ENCODE results near the gene MAOB.

Gene MAOB

DNA sequence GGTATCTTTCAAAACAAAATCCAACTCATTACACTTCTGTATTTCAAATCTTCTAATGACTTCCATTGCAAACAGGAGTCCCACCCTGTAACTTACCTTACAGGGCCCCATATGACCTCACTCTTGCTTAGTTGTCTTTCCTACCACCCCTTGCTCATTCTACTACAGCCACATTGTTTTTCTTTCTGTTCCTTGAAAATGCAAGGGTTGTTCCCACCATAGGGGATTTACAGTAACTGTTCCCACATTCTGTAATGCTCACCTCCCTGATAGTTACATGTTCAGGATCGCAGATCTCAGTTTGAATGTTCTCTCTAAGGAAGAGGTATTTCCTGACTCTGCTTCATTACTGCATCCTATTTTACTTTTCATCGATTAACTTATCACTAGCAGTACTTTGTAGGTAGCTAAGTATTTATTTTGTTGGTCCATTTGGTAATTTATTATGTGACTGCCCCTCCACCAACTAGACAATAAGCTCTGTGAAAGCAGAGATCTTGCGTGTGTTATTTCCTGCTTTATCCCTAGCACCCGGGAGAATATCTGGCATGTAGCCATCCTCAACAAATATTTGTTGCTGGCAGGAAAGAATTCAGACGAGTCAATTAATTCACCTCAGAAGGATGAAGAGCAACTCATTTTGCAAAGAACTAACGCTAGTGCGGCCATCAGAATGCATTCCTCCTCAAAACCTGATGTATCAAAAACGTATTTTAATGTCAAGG is 21.4 kb downstream of the MAOB start:
- no peak for DNase-seq

DNA sequence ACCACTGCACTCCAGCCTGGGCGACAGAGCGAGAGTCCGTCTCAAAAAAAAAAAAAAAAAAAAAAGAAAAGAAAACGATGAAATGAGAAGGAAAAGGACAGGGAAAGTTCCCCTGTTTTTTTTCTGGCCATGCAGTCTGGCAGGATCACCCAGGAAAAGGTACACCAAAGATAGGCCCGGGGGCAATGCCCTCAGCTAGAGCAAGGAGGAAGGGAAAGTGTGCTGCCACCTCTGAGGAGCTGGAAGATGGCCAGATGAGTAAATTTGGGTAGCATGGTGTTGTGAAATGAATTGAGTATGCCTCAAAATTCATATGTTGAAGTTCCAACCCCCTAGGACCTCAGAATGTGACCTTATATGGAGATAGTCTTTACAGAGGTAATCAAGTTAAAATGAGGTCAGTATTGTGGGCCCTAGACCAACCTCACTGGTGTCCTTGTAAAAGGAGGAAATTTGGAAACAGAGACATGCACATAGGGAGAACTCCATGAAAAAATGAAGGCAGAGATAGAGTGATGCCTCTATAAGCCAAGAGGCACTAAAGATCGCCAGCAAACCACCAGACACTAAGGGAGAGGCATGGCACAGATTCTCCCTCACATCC is 28.9 kb downstream of the MAOB start:
- no peak for DNase-seq

DNA sequence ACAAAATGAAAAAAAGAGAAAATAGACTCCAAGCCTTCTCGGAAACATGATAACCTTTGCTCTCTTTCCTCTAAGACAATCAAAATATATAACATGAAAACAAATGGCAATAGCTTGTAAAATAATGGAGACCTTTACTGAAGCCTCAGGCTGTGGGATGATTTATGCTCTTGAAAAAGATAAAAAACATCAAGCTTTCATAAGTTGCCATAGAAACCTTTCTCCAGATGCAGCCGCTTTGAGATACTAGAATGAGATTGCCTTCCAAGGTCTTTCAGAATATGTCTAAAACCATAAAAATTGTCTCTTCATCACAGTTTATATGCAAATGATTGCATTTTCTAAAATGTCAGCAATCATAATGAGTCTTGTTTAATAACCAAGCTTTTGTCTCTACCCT is 31.6 kb downstream of the MAOB start:
- DNase-seq, result no peak

DNA sequence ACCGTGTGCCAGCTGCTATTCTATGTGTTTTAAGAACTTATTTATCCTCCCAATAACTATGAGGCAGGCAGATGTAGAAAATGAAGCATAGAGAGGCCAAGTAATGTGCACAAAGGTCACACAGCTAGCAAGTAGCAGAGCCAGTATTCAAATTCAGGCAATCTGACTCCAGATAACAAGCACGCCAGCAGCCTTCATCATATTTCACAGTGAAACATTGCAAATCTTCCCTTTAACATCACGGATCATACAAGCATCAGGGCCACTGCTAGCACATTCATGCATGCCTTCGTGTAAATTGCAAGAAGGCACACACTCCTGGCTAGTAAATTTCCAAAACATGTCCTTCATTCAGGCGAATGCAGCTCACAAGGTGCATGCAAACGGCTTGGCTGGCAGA is 33.1 kb downstream of the MAOB start:
- no peak for DNase-seq

DNA sequence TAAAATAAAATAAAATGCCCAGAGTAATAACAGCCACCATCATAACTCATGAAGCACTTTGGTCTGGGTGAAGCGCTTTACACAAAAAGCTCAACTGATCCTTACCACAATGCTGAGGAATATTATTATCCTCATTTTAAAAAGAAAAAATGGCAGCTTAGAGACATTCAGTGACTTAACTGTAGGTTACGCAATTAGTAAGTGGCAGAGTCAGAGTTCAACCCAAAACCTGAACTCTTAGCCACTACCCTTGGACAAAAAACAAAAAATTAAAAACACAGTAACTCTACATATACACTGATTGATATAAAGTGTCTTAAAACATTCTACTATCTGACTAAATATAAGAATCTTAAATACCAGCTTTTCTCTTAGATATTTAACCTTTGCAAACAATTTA is 34.9 kb downstream of the MAOB start:
- no peak for DNase-seq

DNA sequence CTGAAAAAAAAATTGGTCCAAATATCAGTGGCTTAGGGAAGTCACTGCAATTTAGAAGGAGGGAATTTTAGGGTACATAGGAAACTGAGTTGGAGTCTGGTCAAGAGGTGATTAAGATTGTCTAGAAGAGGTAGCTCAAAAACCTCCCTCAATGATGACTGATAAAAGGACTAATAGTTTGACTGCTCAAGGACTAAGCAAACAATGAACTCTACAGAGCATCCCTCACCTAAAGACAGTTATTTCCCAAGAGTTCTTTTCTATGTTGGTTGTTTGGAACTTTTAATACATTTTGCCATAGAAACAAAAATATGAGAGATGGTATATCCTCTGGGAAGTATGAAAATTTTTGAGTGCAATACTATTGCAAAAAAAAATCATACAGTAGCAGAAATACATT is 35.7 kb downstream of the MAOB start:
- no peak for DNase-seq

DNA sequence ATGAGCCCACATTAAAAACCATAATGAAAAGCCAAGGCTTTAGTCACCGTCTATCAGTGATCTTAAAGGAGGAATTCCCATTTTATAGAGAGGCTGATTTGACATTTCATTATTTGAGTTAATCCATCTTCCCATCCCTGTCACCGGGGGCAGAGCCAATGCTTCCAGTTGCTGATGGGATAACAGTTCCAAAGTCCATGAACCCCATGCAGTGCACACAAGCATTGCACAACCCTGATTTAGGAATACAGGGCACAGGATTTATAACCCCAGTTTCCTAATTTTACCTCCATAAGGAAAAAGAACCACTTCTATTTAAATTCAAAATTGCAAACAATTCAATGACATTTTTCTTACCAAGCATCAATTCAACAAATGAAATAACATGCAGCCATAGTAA is 36.5 kb downstream of the MAOB start:
- DNase-seq, result no peak

DNA sequence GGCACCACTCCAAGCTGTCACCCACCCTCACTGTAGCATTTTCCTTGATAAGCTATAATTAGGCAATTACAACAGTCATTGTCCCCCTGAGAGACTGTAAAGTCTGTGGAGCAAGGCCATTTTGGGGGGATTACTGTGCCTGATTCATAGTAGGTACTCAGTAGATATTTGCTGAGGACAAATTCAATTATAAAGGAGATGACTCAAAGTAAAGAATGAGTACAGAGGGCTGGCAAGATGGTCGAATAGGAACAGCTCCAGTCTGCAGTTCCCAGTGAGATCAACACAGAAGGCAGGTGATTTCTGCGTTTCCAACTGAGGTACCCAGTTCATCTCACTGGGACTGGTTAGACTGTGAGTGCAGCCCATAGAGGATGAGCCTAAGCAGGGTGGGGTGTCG is 42.0 kb downstream of the MAOB start:
- DNase-seq, result no peak

DNA sequence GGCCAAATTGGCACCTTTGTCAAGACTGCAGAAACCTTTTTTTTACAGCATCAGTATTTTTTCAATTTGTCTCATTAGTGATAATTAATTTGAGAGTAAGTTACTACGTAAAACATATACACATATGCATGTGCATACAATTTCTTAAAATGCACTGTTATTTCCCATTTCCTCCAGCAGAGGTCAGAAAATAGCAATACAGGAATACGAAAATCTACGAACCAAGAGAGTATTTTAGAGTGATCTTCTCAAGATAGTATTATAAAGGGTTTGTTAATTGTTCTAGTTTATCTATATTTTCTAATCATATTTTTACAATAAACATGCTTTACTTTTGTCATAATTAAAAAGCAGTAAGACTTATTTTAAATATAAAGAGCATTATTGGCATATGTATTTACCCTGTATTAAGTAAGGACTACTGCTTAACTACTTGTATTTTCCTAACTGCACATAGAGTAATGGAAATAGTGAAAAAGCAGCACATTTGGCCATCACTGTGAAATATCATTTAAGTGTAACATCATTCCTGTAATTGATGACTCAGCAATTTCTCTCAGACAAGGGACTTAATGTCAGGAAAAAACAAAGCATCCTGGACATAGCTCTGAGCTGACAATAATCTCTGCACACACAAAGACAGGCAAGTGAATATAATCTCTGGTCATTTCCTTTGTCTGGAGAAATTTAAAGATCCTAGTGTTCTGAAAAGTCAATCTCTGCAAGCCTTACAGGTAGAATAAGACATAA is 45.6 kb downstream of the MAOB start:
- peak in 1 of 2 experiments; percentile 7 for DNase-seq

DNA sequence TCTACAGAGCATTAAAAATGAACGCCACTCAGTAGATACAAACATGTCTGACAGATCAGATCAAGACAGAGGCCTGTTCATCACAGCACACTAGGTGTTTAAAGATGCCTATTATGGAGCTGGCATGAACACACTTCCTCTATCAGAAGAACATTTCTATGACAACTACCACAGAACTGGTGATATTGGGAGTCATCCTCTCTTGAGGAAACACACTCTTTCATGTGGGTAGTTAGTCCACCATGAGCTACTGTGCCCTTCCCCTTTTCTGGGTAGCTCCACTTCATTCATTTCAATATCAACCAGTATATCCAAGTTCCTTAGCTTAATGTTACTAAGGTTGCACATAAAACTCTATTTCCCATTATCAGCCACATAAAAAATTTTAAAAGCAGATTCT is 46.7 kb downstream of the MAOB start:
- DNase-seq, result no peak

DNA sequence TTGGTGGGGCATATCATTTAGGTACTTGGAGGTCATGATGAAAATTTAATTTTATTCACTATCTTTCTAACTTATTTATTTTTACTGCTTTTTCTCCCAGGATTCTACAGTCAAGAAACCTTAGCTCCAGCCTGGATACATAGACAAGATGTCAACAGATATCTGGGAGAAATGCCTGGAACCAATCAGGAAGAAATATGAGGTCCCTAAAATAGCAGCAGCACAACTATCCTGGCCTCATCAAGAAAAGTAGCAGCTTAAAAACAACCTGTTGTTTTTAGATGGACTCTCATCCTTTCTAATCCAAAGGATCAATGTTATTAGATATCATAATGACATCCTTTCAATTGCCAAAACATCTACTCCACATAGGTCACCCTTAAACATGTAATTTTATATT is 54.5 kb downstream of the MAOB start:
- no peak for DNase-seq

DNA sequence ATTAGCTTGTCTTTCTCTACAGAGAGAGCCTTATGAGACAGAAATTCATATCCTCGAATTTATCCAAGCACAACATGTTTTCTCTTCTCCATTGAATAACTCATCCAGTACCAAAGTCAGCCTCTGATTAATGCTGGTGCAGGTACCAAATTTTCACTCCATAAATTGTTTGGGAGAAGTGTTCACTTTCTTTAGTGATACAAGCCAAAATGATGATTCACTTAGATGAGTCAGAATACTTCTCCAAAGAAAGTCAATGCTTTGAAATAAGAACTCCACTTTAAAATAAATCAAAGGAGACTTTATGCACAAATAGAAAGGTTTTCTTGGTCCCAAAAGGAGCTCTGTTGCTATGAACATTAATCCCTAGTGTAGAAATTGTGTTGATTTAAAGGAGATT is 60.2 kb downstream of the MAOB start:
- DNase-seq, result no peak

DNA sequence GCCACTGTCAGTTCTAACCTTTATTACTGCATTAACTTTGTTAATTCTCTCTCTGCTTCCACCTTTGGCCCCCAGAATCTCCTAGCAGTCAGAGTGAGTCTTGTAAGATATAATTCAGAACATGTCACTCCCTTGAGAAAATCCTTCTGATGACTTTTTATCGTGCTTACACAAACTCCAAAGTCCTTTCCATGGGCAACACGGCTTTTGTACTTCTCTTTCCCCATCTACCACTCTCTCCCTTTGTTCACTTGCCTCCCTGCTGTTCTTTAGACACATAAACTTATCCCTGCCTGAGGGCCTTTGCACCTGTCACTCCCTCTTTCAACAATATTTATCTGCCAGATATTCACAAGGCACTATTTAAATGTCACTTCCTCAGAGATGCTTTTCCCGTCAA is 64.8 kb downstream of the MAOB start:
- no peak for DNase-seq

DNA sequence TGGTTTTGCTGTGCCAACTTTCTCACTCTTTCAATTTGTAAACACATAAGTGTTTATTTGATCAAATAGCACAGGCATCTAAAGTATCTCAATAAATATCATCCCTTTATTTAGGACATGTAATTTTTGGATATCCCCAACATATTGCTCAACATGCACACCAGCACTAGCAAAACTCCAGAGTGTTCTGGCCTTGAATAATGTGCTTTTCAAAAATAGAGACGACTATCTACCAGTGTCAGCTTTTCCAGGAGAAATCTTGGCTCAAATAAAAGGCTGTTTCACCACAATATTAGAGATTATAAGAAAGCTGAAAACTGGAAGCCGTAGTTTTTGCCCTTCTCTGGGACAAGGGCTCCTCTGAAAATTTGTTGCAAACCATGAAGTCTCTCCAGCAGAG is 67.0 kb downstream of the MAOB start:
- DNase-seq, result no peak

DNA sequence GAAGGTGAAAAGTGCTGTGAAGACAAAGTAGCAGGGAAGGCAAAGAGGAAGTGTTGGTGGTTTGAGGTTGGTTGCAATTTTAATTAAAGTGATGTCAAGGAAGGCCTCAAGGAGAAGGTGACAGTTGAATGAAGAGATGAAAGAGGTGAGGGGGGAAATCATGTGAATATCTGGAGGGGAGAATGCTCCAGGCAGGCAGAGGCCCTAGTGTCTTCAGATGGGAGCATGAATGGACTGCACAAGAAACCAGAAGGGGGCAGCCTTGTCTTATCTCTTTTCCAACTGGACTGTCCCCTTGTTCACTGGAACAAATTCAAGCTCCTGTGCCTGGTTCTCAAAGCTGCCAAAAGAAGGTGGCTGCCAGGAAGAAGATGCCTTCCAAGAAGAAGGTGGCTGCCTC is 68.4 kb downstream of the MAOB start:
- peak in 1 of 2 experiments; percentile 1 for DNase-seq

DNA sequence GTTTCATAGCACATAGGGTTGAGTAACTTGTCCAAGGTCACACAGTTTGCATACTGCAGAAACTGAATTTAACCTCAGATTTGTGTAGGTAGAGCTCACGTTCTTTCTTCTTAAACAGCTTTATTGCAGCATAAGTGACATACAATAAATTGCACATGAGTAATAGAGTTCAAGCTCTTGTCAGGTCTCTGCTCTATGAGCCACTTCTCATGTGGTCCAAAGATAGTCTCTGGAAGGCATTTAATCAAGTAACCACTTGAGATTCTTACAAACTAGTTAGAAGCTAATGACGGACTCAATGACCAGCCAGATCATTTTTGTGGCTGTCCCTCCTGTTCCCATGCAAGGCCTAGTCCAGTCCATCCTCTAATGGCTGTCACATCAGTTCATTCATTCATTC is 68.9 kb downstream of the MAOB start:
- no peak for DNase-seq

DNA sequence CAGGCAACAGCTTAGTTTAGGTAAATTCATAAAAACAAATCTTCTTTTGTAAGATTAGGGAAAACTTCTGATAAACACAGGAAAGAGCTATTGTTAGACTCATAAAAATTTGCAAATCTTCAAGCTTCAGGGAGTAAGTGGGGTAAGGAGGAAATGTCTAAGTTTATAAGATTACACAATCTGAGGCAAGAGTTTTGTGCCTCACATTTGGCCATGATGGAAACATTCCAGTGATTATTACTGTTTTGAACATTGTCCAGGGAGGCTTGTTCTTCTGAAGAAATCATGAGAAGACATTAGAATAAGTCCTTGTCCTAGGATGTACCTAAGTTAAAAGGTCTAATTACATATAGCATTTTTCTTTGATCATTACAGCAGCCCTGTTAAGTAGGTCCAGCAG is 72.8 kb downstream of the MAOB start:
- no peak for DNase-seq

DNA sequence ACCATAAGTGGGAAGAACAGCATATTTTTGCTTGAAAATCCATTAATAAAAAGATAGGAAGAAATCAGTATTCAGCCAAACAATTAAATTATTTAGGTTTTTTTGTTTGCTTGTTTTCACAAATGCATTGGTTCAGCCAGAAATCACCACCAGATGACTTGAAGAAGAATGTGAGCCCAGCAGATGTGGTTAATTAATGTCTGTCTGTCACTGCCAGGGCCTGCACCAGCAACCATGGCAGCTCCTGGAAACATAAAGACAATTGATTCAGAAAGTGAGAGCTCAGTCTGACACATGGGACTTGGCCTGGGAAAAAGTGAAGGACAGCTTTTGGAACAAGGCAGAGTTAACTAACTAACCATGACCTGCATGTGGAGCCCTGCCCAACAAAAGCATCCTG is 74.0 kb downstream of the MAOB start:
- DNase-seq, result no peak

DNA sequence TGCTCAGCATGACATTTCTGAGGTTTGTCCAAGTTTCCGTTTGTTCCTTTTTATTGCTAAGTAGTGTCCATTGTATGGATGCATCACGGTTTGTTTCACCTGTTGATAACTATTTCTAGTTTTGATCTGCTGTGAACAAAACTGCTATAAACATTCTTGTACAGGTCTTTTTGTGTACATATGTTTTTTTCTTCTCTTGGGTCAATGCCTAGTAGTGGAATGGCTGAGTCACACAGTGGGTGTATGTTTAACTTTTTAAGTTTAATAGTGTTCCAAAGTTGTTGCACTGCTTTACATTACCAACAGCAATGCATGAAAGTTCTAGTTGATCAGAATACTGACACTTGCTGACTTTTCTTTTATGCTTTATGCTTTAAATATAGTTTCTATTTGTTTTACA is 76.7 kb downstream of the MAOB start:
- no peak for DNase-seq

DNA sequence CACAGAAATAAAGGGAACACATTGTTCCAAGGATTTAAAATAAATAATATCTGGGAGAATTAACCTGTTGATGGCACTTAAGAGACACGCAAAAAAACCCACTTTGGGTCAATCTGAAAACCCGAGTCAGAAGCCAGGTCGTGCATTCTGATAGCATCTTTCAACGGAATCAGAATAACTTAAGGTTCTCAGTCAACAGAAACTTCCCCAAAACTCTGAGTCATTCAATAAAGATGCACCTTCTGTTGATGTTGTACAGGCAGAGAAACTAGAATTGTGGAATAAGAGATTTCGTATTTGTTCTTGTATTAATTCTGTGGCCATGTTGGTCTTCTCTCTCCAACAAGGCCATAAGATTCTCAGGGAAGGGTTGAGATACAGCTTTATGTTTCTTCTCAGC is 78.2 kb downstream of the MAOB start:
- no peak for DNase-seq

DNA sequence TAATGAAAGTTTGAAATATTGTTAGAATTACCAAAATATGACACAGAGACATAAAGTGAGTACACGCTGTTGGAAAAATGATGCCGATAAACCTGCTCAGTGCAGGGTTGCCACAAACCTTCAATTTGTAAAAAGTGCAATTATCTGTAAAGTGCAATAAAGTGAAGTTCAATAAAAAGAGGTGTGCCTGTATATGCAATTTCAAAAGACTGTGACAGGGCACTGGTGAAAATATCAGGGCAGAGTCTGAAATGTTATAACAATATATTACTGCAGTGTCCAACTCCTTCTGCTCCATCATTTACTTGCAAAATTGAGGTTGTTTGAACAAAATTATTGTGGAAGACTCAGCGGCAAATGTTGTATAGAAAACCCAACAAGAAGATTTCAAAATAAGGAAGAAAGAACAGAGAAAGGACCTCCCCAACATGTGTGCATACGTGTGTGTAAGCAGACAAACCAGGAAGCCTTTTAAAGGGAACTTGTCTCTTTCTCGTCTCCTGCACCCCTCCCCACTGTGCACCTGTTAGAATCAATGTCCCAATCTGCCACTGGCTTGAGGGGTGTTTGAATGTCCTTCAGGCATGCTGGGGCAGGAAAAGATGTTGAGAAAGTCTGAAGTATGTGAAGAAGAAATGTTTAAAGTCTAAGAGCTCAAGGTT is 96.2 kb downstream of the MAOB start:
- DNase-seq, result no peak

DNA sequence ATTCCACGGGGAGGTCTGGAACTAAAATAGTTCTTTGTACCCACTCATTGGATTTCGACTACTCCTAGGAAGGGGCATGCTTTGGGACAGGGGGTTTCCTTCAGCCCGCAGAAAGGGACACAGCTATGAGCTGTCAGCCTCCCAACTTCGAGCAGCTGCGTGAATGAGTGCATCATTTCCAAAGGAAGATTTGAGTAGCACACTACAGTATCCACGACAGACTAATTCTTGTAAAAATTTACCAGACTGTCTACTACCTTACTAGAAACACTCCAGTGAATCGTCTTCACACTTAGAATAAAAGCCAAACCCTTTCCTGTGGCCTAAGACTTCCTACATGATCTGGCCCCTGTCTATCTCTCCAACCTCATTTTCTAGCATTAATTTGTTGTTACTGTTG is 124.2 kb downstream of the MAOB start:
- DNase-seq, result no peak

DNA sequence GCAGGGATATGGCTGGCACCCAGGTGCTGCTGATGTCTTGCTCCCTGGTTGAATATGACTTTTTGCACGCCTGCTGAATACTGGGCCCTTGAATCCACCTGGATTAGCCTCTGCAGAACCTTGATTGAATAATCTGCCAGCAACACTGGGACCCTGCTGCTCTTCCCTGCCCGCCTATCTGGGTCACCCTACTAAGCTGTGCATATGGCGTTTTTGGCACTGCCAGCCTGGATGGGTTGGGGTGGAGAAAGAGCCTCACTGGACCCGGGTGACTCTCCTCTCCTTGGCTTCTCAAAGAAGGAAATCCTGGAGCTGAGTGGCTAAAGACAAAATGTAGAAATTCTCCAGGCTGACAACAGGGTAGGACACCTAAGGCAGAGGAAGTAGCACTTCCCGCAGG is 126.2 kb downstream of the MAOB start:
- DNase-seq, result peak in 1 of 2 experiments; percentile 59

DNA sequence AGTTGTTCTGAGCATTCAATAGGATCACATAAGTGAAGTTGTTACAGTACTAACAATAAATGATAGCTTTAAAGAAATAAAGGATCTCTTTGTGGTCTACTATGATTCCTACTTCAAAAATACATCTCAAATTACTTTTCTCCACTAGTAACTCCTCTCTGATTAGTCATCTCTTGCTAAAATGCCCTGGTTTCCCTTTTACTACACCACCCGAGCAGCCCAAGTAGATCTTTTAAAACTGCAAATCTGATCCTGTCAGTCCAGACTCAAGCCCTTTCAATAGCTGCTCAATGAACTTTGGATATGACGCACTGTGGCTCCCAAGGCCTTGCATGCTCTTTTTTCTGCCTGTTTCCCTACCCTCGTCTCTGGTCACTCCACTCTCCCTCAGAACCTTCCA is 128.6 kb downstream of the MAOB start:
- DNase-seq, result no peak
